Testis (tissue), 2 donors: Measurements from ENCODE around the gene KIF2A.

ENCODE experiments used
- POLR2A ChIP-seq: fragments of 450-650 bp; IDR thresholded peaks from one replicate; pipeline ENCODE4 v1.6.1; 2017; ENCODE audit warnings: antibody characterized with exemption, mild to moderate bottlenecking, moderate library complexity
- TF ChIP-seq, protein P1 (sequence below), 3 experiments: fragments of 450-650 bp in 2 of 3; fragments of 200-600 bp in 1 of 3; sonication (generic) in 1 of 3; IDR thresholded peaks; one replicate each; pipeline ENCODE4 v1.5.1; 2016 to 2019; ENCODE audit warnings: antibody characterized with exemption in 3 of 3, mild to moderate bottlenecking in 2 of 3, moderate library complexity in 1 of 3

DNA sequence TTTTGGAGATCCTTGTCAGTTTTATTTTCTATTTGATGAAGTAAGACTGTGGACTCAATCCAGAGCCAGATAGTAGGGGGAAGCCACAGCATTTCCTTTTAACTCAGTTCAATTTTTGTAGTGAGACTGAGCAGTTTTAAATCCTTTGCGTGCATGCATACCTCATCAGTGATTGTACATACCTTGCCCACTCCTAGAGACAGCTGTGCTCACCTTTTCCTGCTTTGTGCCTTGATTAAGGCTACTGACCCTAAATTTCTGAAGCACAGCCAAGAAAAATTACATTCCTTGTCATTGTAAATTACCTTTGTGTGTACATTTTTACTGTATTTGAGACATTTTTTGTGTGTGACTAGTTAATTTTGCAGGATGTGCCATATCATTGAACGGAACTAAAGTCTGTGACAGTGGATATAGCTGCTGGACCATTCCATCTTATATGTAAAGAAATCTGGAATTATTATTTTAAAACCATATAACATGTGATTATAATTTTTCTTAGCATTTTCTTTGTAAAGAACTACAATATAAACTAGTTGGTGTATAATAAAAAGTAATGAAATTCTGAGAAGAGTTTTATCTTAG is 79.9 kb downstream of the KIF2A start:
- TF ChIP-seq, protein P1, sequence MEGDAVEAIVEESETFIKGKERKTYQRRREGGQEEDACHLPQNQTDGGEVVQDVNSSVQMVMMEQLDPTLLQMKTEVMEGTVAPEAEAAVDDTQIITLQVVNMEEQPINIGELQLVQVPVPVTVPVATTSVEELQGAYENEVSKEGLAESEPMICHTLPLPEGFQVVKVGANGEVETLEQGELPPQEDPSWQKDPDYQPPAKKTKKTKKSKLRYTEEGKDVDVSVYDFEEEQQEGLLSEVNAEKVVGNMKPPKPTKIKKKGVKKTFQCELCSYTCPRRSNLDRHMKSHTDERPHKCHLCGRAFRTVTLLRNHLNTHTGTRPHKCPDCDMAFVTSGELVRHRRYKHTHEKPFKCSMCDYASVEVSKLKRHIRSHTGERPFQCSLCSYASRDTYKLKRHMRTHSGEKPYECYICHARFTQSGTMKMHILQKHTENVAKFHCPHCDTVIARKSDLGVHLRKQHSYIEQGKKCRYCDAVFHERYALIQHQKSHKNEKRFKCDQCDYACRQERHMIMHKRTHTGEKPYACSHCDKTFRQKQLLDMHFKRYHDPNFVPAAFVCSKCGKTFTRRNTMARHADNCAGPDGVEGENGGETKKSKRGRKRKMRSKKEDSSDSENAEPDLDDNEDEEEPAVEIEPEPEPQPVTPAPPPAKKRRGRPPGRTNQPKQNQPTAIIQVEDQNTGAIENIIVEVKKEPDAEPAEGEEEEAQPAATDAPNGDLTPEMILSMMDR (IDR thresholded peaks at IDR 0.05) = no peak
- TF ChIP-seq POLR2A = no peak
